ENCODE measurements around the gene OSBP2. TPM values are rescaled to one million over a fixed set of nuclear protein-coding genes. Genes with fewer than 3 reads are reported as not detected.

The OSBP2 gene
- total RNA-seq, 4 donors from 2014 or later: 0.60 to 7.5 (median 4.3) TPM

DNA sequence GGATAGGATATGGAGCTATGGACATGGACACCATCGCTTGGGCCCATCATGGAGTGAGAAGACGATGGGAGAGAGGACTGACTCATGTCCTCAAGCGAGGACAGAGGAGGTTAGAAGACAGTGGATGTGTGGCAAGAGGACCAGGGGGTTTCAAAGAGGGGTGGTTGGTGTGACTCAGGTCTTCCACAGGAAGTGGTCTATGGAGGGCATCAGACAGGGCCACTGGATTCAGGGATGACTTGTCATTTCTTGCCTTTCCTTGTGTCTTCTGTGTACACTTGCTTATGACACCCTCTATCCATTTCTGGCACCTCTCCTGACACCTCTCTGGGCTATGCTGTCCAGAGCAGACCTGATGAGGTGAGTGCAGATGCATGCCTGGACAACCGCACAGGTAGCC is 115.4 kb downstream of the OSBP2 start:
- Histone ChIP-seq H3K27me3 (no peaks in the 10 kb centered on the region), H3K4me3 (no peak overlapping the region), H3K36me3 (no peaks in the 10 kb centered on the region), H3K9me3 (no peaks in the 10 kb centered on the region), H3K4me1 (no peaks in the 10 kb centered on the region), H3K27ac (no peak overlapping the region)
- 47 to 94% methylated on average over 3 to 4 of the region's 4 CpGs for WGBS, 2 donors (ENCODE audit: low coverage in 1 of 2)
- no peak for DNase-seq
- intact Hi-C loops (cut with DNase I; ENCODE audit: low total_unique reads): no loop called here
- TF ChIP-seq EP300 (IDR thresholded peaks at IDR 0.05; ENCODE audit: low read depth) (no peak), POLR2AphosphoS5 (IDR thresholded peaks at IDR 0.05) (no peak), POLR2A (IDR thresholded peaks at IDR 0.05) (no peak)
- TF ChIP-seq, protein P1, sequence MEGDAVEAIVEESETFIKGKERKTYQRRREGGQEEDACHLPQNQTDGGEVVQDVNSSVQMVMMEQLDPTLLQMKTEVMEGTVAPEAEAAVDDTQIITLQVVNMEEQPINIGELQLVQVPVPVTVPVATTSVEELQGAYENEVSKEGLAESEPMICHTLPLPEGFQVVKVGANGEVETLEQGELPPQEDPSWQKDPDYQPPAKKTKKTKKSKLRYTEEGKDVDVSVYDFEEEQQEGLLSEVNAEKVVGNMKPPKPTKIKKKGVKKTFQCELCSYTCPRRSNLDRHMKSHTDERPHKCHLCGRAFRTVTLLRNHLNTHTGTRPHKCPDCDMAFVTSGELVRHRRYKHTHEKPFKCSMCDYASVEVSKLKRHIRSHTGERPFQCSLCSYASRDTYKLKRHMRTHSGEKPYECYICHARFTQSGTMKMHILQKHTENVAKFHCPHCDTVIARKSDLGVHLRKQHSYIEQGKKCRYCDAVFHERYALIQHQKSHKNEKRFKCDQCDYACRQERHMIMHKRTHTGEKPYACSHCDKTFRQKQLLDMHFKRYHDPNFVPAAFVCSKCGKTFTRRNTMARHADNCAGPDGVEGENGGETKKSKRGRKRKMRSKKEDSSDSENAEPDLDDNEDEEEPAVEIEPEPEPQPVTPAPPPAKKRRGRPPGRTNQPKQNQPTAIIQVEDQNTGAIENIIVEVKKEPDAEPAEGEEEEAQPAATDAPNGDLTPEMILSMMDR (IDR thresholded peaks at IDR 0.05): no peak
- in situ Hi-C loops (cut with MboI; ENCODE audit: low pct_ligation_motif_present in 1 of 4, low pct_unique_long_range_greater_than_20kb in 1 of 4, low sequenced_read_pairs in 3 of 4): no loop called here

DNA sequence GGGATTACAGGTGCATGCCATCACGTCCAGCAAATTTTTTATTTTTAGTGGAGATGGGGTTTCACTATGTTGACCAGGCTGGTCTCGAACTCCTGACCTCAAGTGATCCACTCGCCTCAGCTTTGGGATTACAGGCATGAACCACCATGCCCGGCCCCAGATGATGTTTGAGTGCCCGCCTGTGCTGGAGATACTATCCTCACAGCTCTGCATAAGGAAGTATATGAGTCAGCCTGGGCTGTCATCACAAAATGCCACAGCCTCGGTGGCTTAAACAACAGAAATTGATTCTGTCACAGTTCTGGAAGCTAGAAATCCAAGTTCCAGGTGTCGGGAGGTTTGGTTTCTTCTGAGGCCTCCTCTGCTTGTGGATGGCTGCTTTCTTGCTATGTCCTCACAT is 119.3 kb downstream of the OSBP2 start:
- 84 to 100% methylated on average over 2 to 7 of the region's 7 CpGs for WGBS, 2 donors (ENCODE audit: low coverage in 1 of 2)
- DNase-seq: no peak
- no peak for TF ChIP-seq EP300 (IDR thresholded peaks at IDR 0.05; ENCODE audit: low read depth)
- no peak for TF ChIP-seq POLR2A (IDR thresholded peaks at IDR 0.05)
- no peak for TF ChIP-seq POLR2AphosphoS5 (IDR thresholded peaks at IDR 0.05)
- TF ChIP-seq, protein P1 (IDR thresholded peaks at IDR 0.05): no peak
- no peaks in the 10 kb centered on the region for H3K9me3 ChIP-seq
- no peak overlapping the region for H3K27ac ChIP-seq
- intact Hi-C loops (cut with DNase I; ENCODE audit: low total_unique reads) (no loop called here), in situ Hi-C loops (cut with MboI; ENCODE audit: low pct_ligation_motif_present in 1 of 4, low pct_unique_long_range_greater_than_20kb in 1 of 4, low sequenced_read_pairs in 3 of 4) (no loop called here)
- no peaks in the 10 kb centered on the region for H3K27me3 ChIP-seq
- H3K4me1 ChIP-seq: no peaks in the 10 kb centered on the region
- H3K36me3 ChIP-seq: no peaks in the 10 kb centered on the region
- no peak overlapping the region for H3K4me3 ChIP-seq

DNA sequence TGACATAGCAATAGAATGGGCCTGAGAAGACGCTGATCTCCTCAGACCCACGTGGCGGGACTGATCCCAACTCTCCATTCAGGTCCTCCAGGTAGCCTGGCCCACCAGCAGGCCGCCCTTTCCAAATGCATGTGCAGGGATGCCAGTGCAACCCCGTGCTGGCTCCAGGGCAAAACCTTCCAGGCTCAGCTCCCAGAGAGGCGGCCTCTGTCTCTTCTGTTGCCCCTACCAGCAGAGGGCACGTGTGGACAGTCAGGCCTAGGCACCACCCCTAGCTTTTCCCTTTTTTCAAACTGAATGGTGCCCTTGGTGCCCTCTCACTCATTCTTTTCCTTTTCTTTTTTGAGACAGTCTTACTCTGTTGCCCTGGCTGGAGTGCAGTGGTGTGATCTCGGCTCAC is 121.7 kb downstream of the OSBP2 start:
- Histone ChIP-seq H3K9me3 (no peaks in the 10 kb centered on the region), H3K4me1 (no peaks in the 10 kb centered on the region), H3K36me3 (no peaks in the 10 kb centered on the region), H3K4me3 (no peak overlapping the region), H3K27me3 (peaks cover 21% of the 10 kb centered on the region), H3K27ac (no peak overlapping the region)
- in situ Hi-C loops (cut with MboI; ENCODE audit: low pct_ligation_motif_present in 1 of 4, low pct_unique_long_range_greater_than_20kb in 1 of 4, low sequenced_read_pairs in 3 of 4) (no loop called here), intact Hi-C loops (cut with DNase I; ENCODE audit: low total_unique reads) (no loop called here)
- 80% methylated on average over 8 of the region's 8 CpGs; no CpG with 5 or more reads in 1 of the 2 donors for WGBS, 2 donors (ENCODE audit: low coverage in 1 of 2)
- DNase-seq: no peak
- TF ChIP-seq, protein P1 (IDR thresholded peaks at IDR 0.05): no peak
- no peak for TF ChIP-seq POLR2A (IDR thresholded peaks at IDR 0.05)
- TF ChIP-seq POLR2AphosphoS5 (IDR thresholded peaks at IDR 0.05): no peak
- no peak for TF ChIP-seq EP300 (IDR thresholded peaks at IDR 0.05; ENCODE audit: low read depth)

DNA sequence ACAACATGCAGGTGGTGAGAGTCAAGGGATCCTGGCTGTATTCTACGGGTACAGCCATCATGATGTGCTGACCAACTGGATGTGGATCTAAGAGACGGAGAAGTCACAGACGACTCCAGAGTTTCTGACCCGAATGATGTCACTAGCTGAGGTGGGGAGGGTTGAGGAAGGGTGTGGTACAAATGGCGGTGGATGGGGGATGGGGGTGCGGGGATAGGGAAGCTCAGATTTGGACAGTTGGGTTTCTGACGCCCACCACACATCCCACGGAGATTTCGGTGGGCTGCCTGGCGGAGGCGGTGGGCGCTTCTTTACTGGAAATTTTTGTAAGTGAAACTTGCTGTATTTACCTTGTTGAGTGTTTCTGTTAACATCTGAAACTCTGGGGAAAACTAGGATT is 126.7 kb downstream of the OSBP2 start:
- in situ Hi-C loops (cut with MboI; ENCODE audit: low pct_ligation_motif_present in 1 of 4, low pct_unique_long_range_greater_than_20kb in 1 of 4, low sequenced_read_pairs in 3 of 4): no loop called here
- Histone ChIP-seq H3K27me3 (peaks cover 58% of the 10 kb centered on the region), H3K4me3 (no peak overlapping the region), H3K9me3 (no peaks in the 10 kb centered on the region), H3K4me1 (peaks cover 6 to 12% (median 11%) of the 10 kb centered on the region in 4 donors), H3K36me3 (no peaks in the 10 kb centered on the region), H3K27ac (no peak overlapping the region)
- DNase-seq: no peak
- intact Hi-C loops (cut with DNase I; ENCODE audit: low total_unique reads): no loop called here
- TF ChIP-seq POLR2AphosphoS5 (IDR thresholded peaks at IDR 0.05): no peak
- TF ChIP-seq, protein P1 (IDR thresholded peaks at IDR 0.05): no peak
- no peak for TF ChIP-seq POLR2A (IDR thresholded peaks at IDR 0.05)
- no peak for TF ChIP-seq EP300 (IDR thresholded peaks at IDR 0.05; ENCODE audit: low read depth)
- 70 to 87% methylated on average over 5 to 12 of the region's 12 CpGs for WGBS, 2 donors (ENCODE audit: low coverage in 1 of 2)
